PC-3 (cell line): Measurements from ENCODE around the gene MYLK2. TPM values are rescaled to one million over a fixed set of nuclear protein-coding genes. Genes with fewer than 3 reads are reported as not detected.

ENCODE experiments used
- ATAC-seq: fragments of 200-7000 bp; cut with Tn5 transposase; 2 replicates; pipeline ENCODE4 v1.9.1; 2020; ENCODE audit warnings: mild to moderate bottlenecking, moderate library complexity
- BruUV-seq: library from RNA; stranded (reverse); fragments of 400-500 nt; replicated peaks from 2 replicates; lab custom pipeline; 2021; lab: Mats Ljungman, UMichigan
- CTCF ChIA-PET: fragments of 300-600 bp; sonication (Branson Sonifier 250); formaldehyde crosslinking; loops from one replicate; lab custom pipeline; 2022; ENCODE audit warnings: antibody characterized with exemption; lab: Charles Lee
- POLR2A ChIA-PET: fragments of 300-600 bp; sonication (Branson Sonifier 250); formaldehyde crosslinking; loops from one replicate; lab custom pipeline; 2022; ENCODE audit warnings: antibody characterized with exemption; ENCODE audit not compliant: unreplicated experiment; lab: Charles Lee
- DNase-seq: peaks from one replicate; pipeline ENCODE4 v3.0.0-alpha.2; 2015
- H2AFZ ChIP-seq: fragments of 300-600 bp; sonication (generic); 2 replicates; pipeline ENCODE4 v1.6.0; 2016; ENCODE audit warnings: antibody characterized with exemption, low read length
- H3F3A ChIP-seq: fragments of 300-600 bp; sonication (generic); one replicate; pipeline ENCODE4 v1.6.0; 2017; ENCODE audit warnings: antibody characterized with exemption, low read length, control low read depth, mild to moderate bottlenecking; ENCODE audit not compliant: unreplicated experiment
- H3K27ac ChIP-seq: fragments of 300-600 bp; sonication (generic); 2 replicates; pipeline ENCODE4 v1.5.1; 2016; ENCODE audit warnings: mild to moderate bottlenecking, low read length
- H3K27me3 ChIP-seq: fragments of 300-600 bp; sonication (generic); 2 replicates; pipeline ENCODE4 v1.6.1; 2016; ENCODE audit warnings: low read length, mixed read lengths
- H3K36me3 ChIP-seq: fragments of 300-600 bp; sonication (generic); 2 replicates; pipeline ENCODE4 v1.6.1; 2016; ENCODE audit warnings: low read depth, mixed run types, low read length, mixed read lengths
- H3K4me1 ChIP-seq: fragments of 300-600 bp; sonication (generic); 2 replicates; pipeline ENCODE4 v1.5.1; 2016; ENCODE audit warnings: low read length; ENCODE audit not compliant: insufficient read depth
- H3K4me2 ChIP-seq: fragments of 300-600 bp; sonication (generic); 2 replicates; pipeline ENCODE4 v1.6.0; 2016; ENCODE audit warnings: low read length
- H3K4me3 ChIP-seq: fragments of 300-600 bp; sonication (generic); 2 replicates; pipeline ENCODE4 v1.5.1; 2016; ENCODE audit warnings: mild to moderate bottlenecking, low read length, mixed read lengths
- H3K79me2 ChIP-seq: fragments of 300-600 bp; sonication (generic); 2 replicates; pipeline ENCODE4 v1.6.1; 2017; ENCODE audit warnings: low read length, mixed read lengths
- H3K9ac ChIP-seq: fragments of 300-600 bp; sonication (generic); 2 replicates; pipeline ENCODE4 v1.6.0; 2016; ENCODE audit warnings: mild to moderate bottlenecking, low read length
- H3K9me2 ChIP-seq: fragments of 300-600 bp; sonication (generic); replicated peaks from 2 replicates; pipeline ENCODE4 v1.6.1; 2016; ENCODE audit warnings: mixed run types, low read length, mixed read lengths
- H3K9me3 ChIP-seq: fragments of 300-600 bp; sonication (generic); 2 replicates; pipeline ENCODE4 v1.6.1; 2016; ENCODE audit warnings: low read length, mixed read lengths
- H4K20me1 ChIP-seq: fragments of 300-600 bp; sonication (generic); 2 replicates; pipeline ENCODE4 v1.6.1; 2016; ENCODE audit warnings: low read length, mixed read lengths
- EZH2 ChIP-seq: fragments of 300-600 bp; sonication (generic); IDR thresholded peaks from one replicate; pipeline ENCODE4 v1.6.1; 2017; ENCODE audit warnings: antibody characterized with exemption, mild to moderate bottlenecking, low read length; ENCODE audit not compliant: unreplicated experiment
- EZH2phosphoT487 ChIP-seq: fragments of 300-600 bp; sonication (generic); IDR thresholded peaks from 2 replicates; pipeline ENCODE4 v1.6.1; 2018; ENCODE audit warnings: mild to moderate bottlenecking, antibody characterized with exemption, low read length, borderline replicate concordance
- intact Hi-C: fragments of 100-400 bp; cut with micrococcal nuclease; formaldehyde crosslinking; loops from 2 replicates; pipeline ENCODE4 v1.9.0; 2023
- total RNA-seq: library from RNA; depleted of rRNA; stranded (reverse); fragments of >200 nt; gene quantifications from 2 replicates; pipeline ENCODE4 v1.2.3, GENCODE V29; 2014
- TF ChIP-seq, protein P1 (sequence below): fragments of 300-600 bp; sonication (generic); conservative IDR thresholded peaks from 2 replicates; pipeline ENCODE4 v1.5.1; 2017; ENCODE audit warnings: antibody characterized with exemption, low read depth, mild to moderate bottlenecking, low read length

MYLK2 gene
- total RNA-seq, 1 experiment from 2014 or later, result 1.7 TPM

DNA sequence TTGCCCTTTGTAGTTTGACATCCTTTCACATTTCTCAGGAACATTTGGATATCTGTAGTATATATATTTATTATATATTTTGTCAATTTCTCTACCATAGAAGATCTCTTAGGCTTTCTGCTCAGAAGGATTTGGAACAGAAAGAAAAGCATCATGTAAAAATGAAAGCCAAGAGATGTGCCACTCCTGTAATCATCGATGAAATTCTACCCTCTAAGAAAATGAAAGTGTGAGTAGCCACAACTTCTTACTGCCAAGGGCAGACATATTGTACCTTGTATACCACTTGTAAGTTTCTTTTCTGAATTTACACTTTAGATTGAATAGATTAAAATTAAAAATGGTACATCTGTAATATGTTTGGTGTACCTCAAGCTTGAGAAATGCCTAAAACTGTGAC, 48.9 kb upstream of the MYLK2 start:
- TF ChIP-seq EZH2, result no peak
- no peak for TF ChIP-seq EZH2phosphoT487
- TF ChIP-seq, protein P1, sequence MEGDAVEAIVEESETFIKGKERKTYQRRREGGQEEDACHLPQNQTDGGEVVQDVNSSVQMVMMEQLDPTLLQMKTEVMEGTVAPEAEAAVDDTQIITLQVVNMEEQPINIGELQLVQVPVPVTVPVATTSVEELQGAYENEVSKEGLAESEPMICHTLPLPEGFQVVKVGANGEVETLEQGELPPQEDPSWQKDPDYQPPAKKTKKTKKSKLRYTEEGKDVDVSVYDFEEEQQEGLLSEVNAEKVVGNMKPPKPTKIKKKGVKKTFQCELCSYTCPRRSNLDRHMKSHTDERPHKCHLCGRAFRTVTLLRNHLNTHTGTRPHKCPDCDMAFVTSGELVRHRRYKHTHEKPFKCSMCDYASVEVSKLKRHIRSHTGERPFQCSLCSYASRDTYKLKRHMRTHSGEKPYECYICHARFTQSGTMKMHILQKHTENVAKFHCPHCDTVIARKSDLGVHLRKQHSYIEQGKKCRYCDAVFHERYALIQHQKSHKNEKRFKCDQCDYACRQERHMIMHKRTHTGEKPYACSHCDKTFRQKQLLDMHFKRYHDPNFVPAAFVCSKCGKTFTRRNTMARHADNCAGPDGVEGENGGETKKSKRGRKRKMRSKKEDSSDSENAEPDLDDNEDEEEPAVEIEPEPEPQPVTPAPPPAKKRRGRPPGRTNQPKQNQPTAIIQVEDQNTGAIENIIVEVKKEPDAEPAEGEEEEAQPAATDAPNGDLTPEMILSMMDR, result no peak
- ChIA-PET POLR2A (no interaction called here), CTCF (no interaction called here)
- Histone ChIP-seq H2AFZ (no peak overlapping the region), H3K9ac (no peak overlapping the region), H3K79me2 (peaks cover 18% of the 10 kb centered on the region), H4K20me1 (0 out of 2 replicates have a peak, but pooled peaks cover 8% of the 10 kb centered on the region), H3K4me3 (no peak overlapping the region), H3F3A (no peaks in the 10 kb centered on the region), H3K36me3 (peaks cover 60% of the 10 kb centered on the region), H3K4me2 (no peak overlapping the region), H3K9me3 (no peaks in the 10 kb centered on the region), H3K27ac (no peak overlapping the region), H3K27me3 (no peaks in the 10 kb centered on the region), H3K9me2 (no peaks in the 10 kb centered on the region), H3K4me1 (no peaks in the 10 kb centered on the region)
- intact Hi-C loops, result no loop called here
- no peak for ATAC-seq
- DNase-seq, result no peak
- BruUV-seq, result no TSS peak

DNA sequence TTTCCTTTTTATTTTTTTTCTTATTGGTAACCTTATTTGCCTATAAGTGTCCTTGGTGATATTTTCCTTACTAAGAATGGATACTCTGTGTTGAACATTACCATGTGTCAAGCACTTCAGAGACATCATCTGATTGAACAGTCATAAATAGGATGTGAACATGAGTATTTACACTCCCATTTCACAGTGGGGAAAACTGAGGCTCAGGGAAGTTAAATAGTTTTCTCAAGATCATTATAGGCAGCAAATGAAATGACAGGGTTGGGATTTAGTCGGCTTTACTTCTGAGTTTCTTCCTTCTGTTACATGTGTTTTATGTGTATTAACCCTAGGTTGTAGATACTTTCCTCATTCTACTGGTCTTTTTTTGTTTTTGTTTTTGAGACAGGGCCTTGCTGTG, 44.7 kb upstream of the MYLK2 start:
- no peak for ATAC-seq
- CTCF ChIA-PET, result no interaction called here

DNA sequence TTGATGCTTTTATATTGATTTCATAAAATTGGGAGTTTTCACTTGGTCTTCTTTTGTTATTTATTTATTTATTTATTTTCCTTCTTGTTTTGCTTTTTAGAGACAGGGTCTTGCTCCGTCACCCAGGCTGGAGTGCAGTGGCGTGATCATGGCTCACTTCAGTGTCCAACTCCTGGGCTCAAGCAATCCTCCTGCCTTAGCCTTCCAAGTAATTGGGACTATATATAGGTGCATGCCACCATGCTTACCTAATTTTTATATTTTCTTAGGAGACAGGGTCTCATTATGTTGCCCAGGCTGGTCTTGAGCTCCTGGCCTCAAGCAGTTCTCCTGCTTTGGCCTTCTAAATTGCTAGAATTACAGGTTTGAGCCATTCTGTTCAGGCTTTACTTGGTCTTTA, 38.3 kb upstream of the MYLK2 start:
- no peak for TF ChIP-seq EZH2
- TF ChIP-seq EZH2phosphoT487, result no peak
- TF ChIP-seq, protein P1, result no peak
- Histone ChIP-seq H2AFZ (no peak overlapping the region), H3K27me3 (no peaks in the 10 kb centered on the region), H3K27ac (no peak overlapping the region), H3K36me3 (peaks cover 80% of the 10 kb centered on the region), H3K79me2 (no peaks in the 10 kb centered on the region), H4K20me1 (no peaks in the 10 kb centered on the region; the same call in 1 of the 2 replicates), H3F3A (no peaks in the 10 kb centered on the region), H3K9me2 (no peaks in the 10 kb centered on the region), H3K4me2 (no peak overlapping the region), H3K9me3 (no peaks in the 10 kb centered on the region), H3K4me3 (no peak overlapping the region), H3K4me1 (no peaks in the 10 kb centered on the region), H3K9ac (no peak overlapping the region)
- DNase-seq, result no peak
- intact Hi-C loops, result no loop called here
- CTCF ChIA-PET, result no interaction called here
- BruUV-seq, result no TSS peak
- POLR2A ChIA-PET, result no interaction called here
- no peak for ATAC-seq

More for the DNA sequence above, 44.7 kb upstream of the MYLK2 start:
- H3K27me3 ChIP-seq, result no peaks in the 10 kb centered on the region
- DNase-seq, result no peak
- 0 out of 2 replicates have a peak, but pooled peaks cover 11% of the 10 kb centered on the region for H4K20me1 ChIP-seq
- TF ChIP-seq EZH2, result no peak
- no peak for TF ChIP-seq EZH2phosphoT487
- TF ChIP-seq, protein P1, result no peak
- H3K4me3 ChIP-seq, result no peak overlapping the region
- peaks cover 6% of the 10 kb centered on the region; the same call in 1 of the 2 replicates for H3K79me2 ChIP-seq
- H3K9me3 ChIP-seq, result no peaks in the 10 kb centered on the region
- peaks cover 72% of the 10 kb centered on the region for H3K36me3 ChIP-seq
- no peaks in the 10 kb centered on the region for H3F3A ChIP-seq
- no peak overlapping the region for H3K4me2 ChIP-seq
- POLR2A ChIA-PET, result no interaction called here
- BruUV-seq, result no TSS peak
- no peak overlapping the region for H3K9ac ChIP-seq
- intact Hi-C loops, result no loop called here
- H3K9me2 ChIP-seq, result no peaks in the 10 kb centered on the region
- no peak overlapping the region for H2AFZ ChIP-seq
- no peaks in the 10 kb centered on the region for H3K4me1 ChIP-seq
- H3K27ac ChIP-seq, result no peak overlapping the region
